ENCODE results near the gene RFX2.

GRCh38 chr19:5989388-5990074 lies 120.8 kb downstream of the RFX2 start:
- TF ChIP-seq POLR2A (IDR thresholded peaks at IDR 0.05) = no peak
- TF ChIP-seq CTCF (IDR thresholded peaks at IDR 0.05 in 4 of 5, conservative IDR thresholded peaks at IDR 0.05 in 1 of 5) = no peak

Data from gastrocnemius medialis (tissue), 4 donors.